GM18861 (cell line): Measurements from ENCODE around the gene DENND2A.
"Not testable (repeated sequence)": the region's sequence is repeated elsewhere in the genome, so short reads cannot be mapped to it uniquely, and the experiment has no call there.

Experiments
- ATAC-seq: cut with Tn5 transposase; IDR thresholded peaks from one replicate; pipeline ENCODE4 v1.9.1; 2021; ENCODE audit not compliant: unreplicated experiment

The DENND2A gene

GRCh38 chr7:140623980-140624379, 16.6 kb downstream of the DENND2A start:
- no peak for ATAC-seq

- no peak for ATAC-seq
Observed at GRCh38 chr7:140621401-140622021, 19.1 kb downstream of the DENND2A start.

GRCh38 chr7:140619915-140620510, 20.6 kb downstream of the DENND2A start:
- not testable (repeated sequence) for ATAC-seq

- ATAC-seq = no peak
Observed at GRCh38 chr7:140619176-140619575, 21.4 kb downstream of the DENND2A start.

- no peak for ATAC-seq
Observed at GRCh38 chr7:140618306-140618705, 22.3 kb downstream of the DENND2A start.

- ATAC-seq = no peak
Observed at GRCh38 chr7:140617081-140617480, 23.5 kb downstream of the DENND2A start.

GRCh38 chr7:140616328-140616727, 24.3 kb downstream of the DENND2A start:
- ATAC-seq = no peak

GRCh38 chr7:140611641-140612040, 29.0 kb downstream of the DENND2A start:
- no peak for ATAC-seq

GRCh38 chr7:140610204-140611165, 30.1 kb downstream of the DENND2A start:
- ATAC-seq = no peak

- ATAC-seq = no peak
Observed at GRCh38 chr7:140609646-140610045, 31.0 kb downstream of the DENND2A start.

- no peak for ATAC-seq
Observed at GRCh38 chr7:140607441-140607989, 33.1 kb downstream of the DENND2A start.

GRCh38 chr7:140605337-140605736, 35.3 kb downstream of the DENND2A start:
- ATAC-seq = no peak

GRCh38 chr7:140604760-140605159, 35.9 kb downstream of the DENND2A start:
- no peak for ATAC-seq

- no peak for ATAC-seq
Observed at GRCh38 chr7:140604076-140604475, 36.5 kb downstream of the DENND2A start.

GRCh38 chr7:140601566-140602174, 38.9 kb downstream of the DENND2A start:
- no peak for ATAC-seq

GRCh38 chr7:140600341-140600740, 40.3 kb downstream of the DENND2A start:
- no peak for ATAC-seq

GRCh38 chr7:140597428-140597949, 43.1 kb downstream of the DENND2A start:
- ATAC-seq = no peak

GRCh38 chr7:140596519-140597427, 43.8 kb downstream of the DENND2A start:
- ATAC-seq = no peak

- no peak for ATAC-seq
Observed at GRCh38 chr7:140595468-140596092, 45.0 kb downstream of the DENND2A start.
